K562 (cell line): ENCODE results near the gene B4GALT5. TPM values are rescaled to one million over a fixed set of nuclear protein-coding genes. Genes with fewer than 3 reads are reported as not detected.
A peak's percentile ranks its signal among the peaks of the same experiment; 100 is the strongest.

Experiments used
- ATAC-seq: fragments of 200-7000 bp; cut with Tn5 transposase; 3 replicates; pipeline ENCODE4 v1.9.1; 2020; ENCODE audit warnings: moderate library complexity
- BruUV-seq: library from RNA; stranded (reverse); fragments of 400-500 nt; replicated peaks from 2 replicates; lab custom pipeline; 2021; lab: Mats Ljungman, UMichigan
- CTCF ChIA-PET: fragments of 300-600 bp; formaldehyde crosslinking; extraction: SDS; loops from one replicate; lab custom pipeline; 2021; ENCODE audit warnings: low intra/inter-chr PET ratio; lab: Yijun Ruan, JAX
- POLR2A ChIA-PET: fragments of 300-600, 350-650 bp; sonication (Branson Sonifier 250); formaldehyde crosslinking; extraction: SDS; loops from one replicate; lab custom pipeline; 2021; ENCODE audit warnings: antibody characterized with exemption, inconsistent platforms; lab: Yijun Ruan, JAX
- DNase-seq, 4 experiments: peaks; one replicate each; pipeline versions ENCODE4 v3.0.0 to v3.0.0-alpha.2; 2011 to 2018; ENCODE audit warnings: low spot score in 3 of 4, mixed read lengths in 3 of 4; ENCODE audit errors: extremely low read depth in 1 of 4
- FAIRE-seq: peaks from 2 replicates; lab custom pipeline; 2011; peaks lifted over from hg19 to GRCh38; lab: Jason Lieb, UNC
- H2AFZ ChIP-seq: 2 replicates; pipeline ENCODE4 v1.6.0; 2011; ENCODE audit warnings: low read depth, low read length, control low read depth, inconsistent platforms
- H3K27ac ChIP-seq: fragments of 200-600 bp; 3 replicates; pipeline ENCODE4 v1.8.0; 2011; ENCODE audit warnings: low read depth, mild to moderate bottlenecking, control low read depth, inconsistent platforms, low read length, moderate library complexity, mixed read lengths; ENCODE audit errors: extremely low read depth
- H3K27me3 ChIP-seq, 2 experiments: fragments of 300-600 bp in 1 of 2; 2 replicates in 1 of 2; 3 replicates in 1 of 2; pipeline versions ENCODE4 v1.6.0 to v1.8.0; 2011; ENCODE audit warnings: inconsistent platforms in 2 of 2, low read length in 2 of 2, mild to moderate bottlenecking in 1 of 2, mixed read lengths in 1 of 2, moderate library complexity in 1 of 2; ENCODE audit not compliant: control insufficient read depth in 2 of 2, insufficient read depth in 2 of 2
- H3K36me3 ChIP-seq: fragments of 300-600 bp; 3 replicates; pipeline ENCODE4 v1.8.0; 2011; ENCODE audit warnings: mild to moderate bottlenecking, low read length, inconsistent platforms; ENCODE audit not compliant: control insufficient read depth, insufficient read depth
- H3K4me1 ChIP-seq, 2 experiments: fragments of 200-600 bp in 1 of 2; replicated peaks in 1 of 2; 2 replicates in 1 of 2; 3 replicates in 1 of 2; pipeline versions ENCODE4 v1.5.1 to v1.8.0; 2011; ENCODE audit warnings: inconsistent platforms in 2 of 2, low read length in 2 of 2, mild to moderate bottlenecking in 1 of 2, mixed read lengths in 1 of 2, moderate library complexity in 1 of 2; ENCODE audit not compliant: control insufficient read depth in 2 of 2, insufficient read depth in 2 of 2
- H3K4me2 ChIP-seq: 2 replicates; pipeline ENCODE4 v1.6.1; 2011; ENCODE audit warnings: low read length, control low read depth, inconsistent platforms, mixed read lengths; ENCODE audit not compliant: insufficient read depth
- H3K4me3 ChIP-seq: fragments of 200-600 bp; sonication (generic), shearing (Covaris generic); 2 replicates; pipeline ENCODE4 v1.5.1; 2016; ENCODE audit warnings: control low read depth, inconsistent platforms
- H3K79me2 ChIP-seq: fragments of 200-600 bp; 3 replicates; pipeline ENCODE4 v1.8.0; 2011; ENCODE audit warnings: low read length, inconsistent platforms; ENCODE audit not compliant: control insufficient read depth, insufficient read depth
- H3K9ac ChIP-seq, 2 experiments: 2 replicates each; pipeline versions ENCODE4 v1.6.0 to v1.6.1; 2011; ENCODE audit warnings: low read depth in 2 of 2, low read length in 2 of 2, control low read depth in 1 of 2, inconsistent platforms in 1 of 2, mild to moderate bottlenecking in 1 of 2, mixed read lengths in 1 of 2; ENCODE audit not compliant: insufficient read depth in 1 of 2
- H3K9me1 ChIP-seq: one replicate; pipeline ENCODE4 v1.6.0; 2011; ENCODE audit warnings: inconsistent platforms, mild to moderate bottlenecking, low read length, moderate library complexity; ENCODE audit not compliant: control insufficient read depth, insufficient read depth
- H3K9me3 ChIP-seq: replicated peaks from 2 replicates; pipeline ENCODE4 v1.5.1; 2011; ENCODE audit warnings: low read depth, low read length, inconsistent platforms; ENCODE audit not compliant: control insufficient read depth, insufficient read depth
- H4K20me1 ChIP-seq: replicated peaks from 2 replicates; pipeline ENCODE4 v1.6.1; 2011; ENCODE audit warnings: low read length, inconsistent platforms, mixed read lengths; ENCODE audit not compliant: control insufficient read depth, insufficient read depth
- CEBPB ChIP-seq: fragments of 450-650 bp; IDR thresholded peaks from 2 replicates; pipeline ENCODE4 v1.6.1; 2016; ENCODE audit warnings: missing genetic modification characterization, missing compliant biosample characterization
- CEBPG ChIP-seq, 3 experiments: fragments of 200-800 bp in 1 of 3; sonication (Bioruptor generic) in 1 of 3; sonication (generic) in 1 of 3; formaldehyde crosslinking in 1 of 3; IDR thresholded peaks in 2 of 3; conservative IDR thresholded peaks in 1 of 3; 2 replicates each; pipeline versions ENCODE4 v1.6.1 to v1.8.0; 2016 to 2022; ENCODE audit warnings: missing compliant biosample characterization in 2 of 3, missing genetic modification characterization in 2 of 3, mild to moderate bottlenecking in 1 of 3, missing genetic modification reagents in 1 of 3
- FOXO4 ChIP-seq: fragments of 450-650 bp; formaldehyde crosslinking; IDR thresholded peaks from 2 replicates; pipeline ENCODE4 v1.4.0; 2020; ENCODE audit warnings: mild to moderate bottlenecking, moderate library complexity
- IRF1 ChIP-seq: sonication (generic); formaldehyde crosslinking; IDR thresholded peaks from 2 replicates; pipeline ENCODE4 v1.8.0; 2022; ENCODE audit warnings: missing genetic modification reagents, mild to moderate bottlenecking, borderline replicate concordance
- LCOR ChIP-seq: sonication (generic); formaldehyde crosslinking; IDR thresholded peaks from 2 replicates; pipeline ENCODE4 v1.8.0; 2022; ENCODE audit warnings: mild to moderate bottlenecking, missing genetic modification reagents
- PURB ChIP-seq: sonication (generic); formaldehyde crosslinking; IDR thresholded peaks from 2 replicates; pipeline ENCODE4 v1.9.0; 2021; ENCODE audit warnings: low read depth, mild to moderate bottlenecking, missing genetic modification reagents
- RBM39 ChIP-seq: fragments of 200-400 bp; formaldehyde crosslinking; optimal IDR thresholded peaks from 2 replicates; pipeline ENCODE3; 2018; ENCODE audit warnings: low read depth, low read length
- RNF2 ChIP-seq: sonication (generic); IDR thresholded peaks from 2 replicates; pipeline ENCODE4 v1.6.1; 2016
- U2AF2 ChIP-seq: fragments of 200-400 bp; formaldehyde crosslinking; optimal IDR thresholded peaks from 2 replicates; pipeline ENCODE3; 2017; ENCODE audit warnings: low read depth, mild to moderate bottlenecking, low read length
- ZNF12 ChIP-seq: sonication (generic); formaldehyde crosslinking; IDR thresholded peaks from 2 replicates; pipeline ENCODE4 v1.4.0; 2020; ENCODE audit warnings: mild to moderate bottlenecking, missing genetic modification reagents
- ZNF583 ChIP-seq: fragments of 250-450 bp; sonication (Bioruptor Pico); IDR thresholded peaks from 2 replicates; pipeline ENCODE4 v1.4.0; 2020
- WGBS: fragments of 100-300 bp; shearing (Covaris generic); methylation state at CpG from one replicate; pipeline ENCODE4 v1.1.6; 2016; ENCODE audit warnings: low coverage, mixed read lengths; ENCODE audit not compliant: insufficient coverage; ENCODE audit errors: missing lambda C conversion rate; 5-methylcytosine and 5-hydroxymethylcytosine counted together
- in situ Hi-C: fragments of 300-500 bp; cut with MboI; formaldehyde crosslinking; loops from 4 replicates; pipeline ENCODE4 v1.15.0; 2018; ENCODE audit warnings: inconsistent platforms, mixed read lengths
- intact Hi-C: fragments of 100-400 bp; cut with micrococcal nuclease; formaldehyde crosslinking; loops from 2 replicates; pipeline ENCODE4 v1.14.2; 2022
- polyA plus RNA-seq, 8 experiments: library from polyadenylated mRNA; depleted of rRNA in 4 of 8; stranded (reverse) in 5 of 8; unstranded in 3 of 8; fragments of >200 nt; fragmentation: Nextera tagmentation in 2 of 8; fragmentation: Illumina TruSeq in 1 of 8; extraction: Ambion mirVana in 2 of 8; extraction: Trizol in 1 of 8; gene quantifications; 2 replicates each; pipeline versions ENCODE4 v1.2.1 to v1.2.3, GENCODE V29; 2011 to 2014; ENCODE audit warnings: inconsistent platforms in 1 of 8, missing spikeins in 1 of 8
- total RNA-seq, 7 experiments: library from RNA; depleted of rRNA in 6 of 7; stranded (reverse); fragments of >200 nt in 6 of 7; fragmentation: Illumina TruSeq in 2 of 7; extraction: Trizol in 2 of 7; gene quantifications; 2 replicates each; pipeline versions ENCODE4 v1.2.1 to v1.2.3, GENCODE V29; 2011 to 2021; ENCODE audit warnings: low replicate concordance in 1 of 7

Gene B4GALT5
- total and polyA plus RNA-seq, 9 of the 15 experiments (the other 6 are each of a cell fraction or from before 2014, with no cell fraction given): 8.5 to 32.6 (median 23.4) TPM

GRCh38 chr20:49740807-49741206 is 27.1 kb upstream of the B4GALT5 start:
- TF ChIP-seq ZNF583 (CRISPR knock-in tag) (no peak), CEBPG (CRISPR knock-in tag; IDR thresholded peaks at IDR 0.05) (peak; percentile 35; the same call in 1 of the 2 replicates), CEBPG (tag; conservative IDR thresholded peaks at IDR 0.05 in 1 of 2, IDR thresholded peaks at IDR 0.05 in 1 of 2) (peak in 1 of 2 experiments; percentile 25; a peak in 1 of 4 replicates), CEBPB (tag) (peak; percentile 72), ZNF12 (CRISPR knock-in tag) (no peak), PURB (CRISPR knock-in tag) (no peak)
- H3K4me1 ChIP-seq: peaks cover 2 to 6% of the 10 kb centered on the region in 2 experiments; a peak in 3 of 5 replicates
- BruUV-seq: no TSS peak
- H3K27me3 ChIP-seq: no peaks in the 10 kb centered on the region
- FAIRE-seq (no peak), ATAC-seq (no peak), DNase-seq (no peak)
- in situ Hi-C loops (no loop called here), intact Hi-C loops (no loop called here)
- no peaks in the 10 kb centered on the region for H3K36me3 ChIP-seq
- H3K79me2 ChIP-seq: no peaks in the 10 kb centered on the region
- no peak overlapping the region for H3K4me2 ChIP-seq
- POLR2A ChIA-PET: interaction anchor here (1.6 kb wide), 1 partner anchor 30 kb away, joined by 5 read pairs; no protein-coding TSS in a partner anchor
- 56% methylated on average over 5 of the region's 5 CpGs for WGBS
- no peak overlapping the region for H3K9ac ChIP-seq
- H3K27ac ChIP-seq: no peak overlapping the region
- CTCF ChIA-PET: no interaction called here
- H4K20me1 ChIP-seq: no peaks in the 10 kb centered on the region
- H2AFZ ChIP-seq: peak overlapping the region; percentile 47; the same call in 1 of the 2 replicates
- H3K4me3 ChIP-seq: no peak overlapping the region
- no peaks in the 10 kb centered on the region for H3K9me3 ChIP-seq
- H3K9me1 ChIP-seq: no peaks in the 10 kb centered on the region

GRCh38 chr20:49739042-49739441 is 25.4 kb upstream of the B4GALT5 start:
- WGBS: 55% methylated on average over 5 of the region's 6 CpGs
- no peak overlapping the region for H3K4me3 ChIP-seq
- no peaks in the 10 kb centered on the region for H4K20me1 ChIP-seq
- H2AFZ ChIP-seq: no peak overlapping the region
- ChIA-PET CTCF (no interaction called here), POLR2A (no interaction called here)
- no peak for FAIRE-seq
- no peaks in the 10 kb centered on the region for H3K9me3 ChIP-seq
- no peak for DNase-seq
- no peaks in the 10 kb centered on the region for H3K9me1 ChIP-seq
- intact Hi-C loops (no loop called here), in situ Hi-C loops (no loop called here)
- H3K4me1 ChIP-seq: peaks cover 2 to 6% of the 10 kb centered on the region in 2 experiments; a peak in 4 of 5 replicates
- no peaks in the 10 kb centered on the region for H3K36me3 ChIP-seq
- H3K9ac ChIP-seq: peak overlapping the region in 1 of 2 experiments; percentile 72; a peak in 2 of 4 replicates
- H3K4me2 ChIP-seq: no peak overlapping the region
- no peaks in the 10 kb centered on the region for H3K27me3 ChIP-seq
- no peak overlapping the region for H3K27ac ChIP-seq
- BruUV-seq: no TSS peak
- no peak for ATAC-seq
- no peaks in the 10 kb centered on the region for H3K79me2 ChIP-seq
- TF ChIP-seq LCOR (CRISPR knock-in tag) (no peak), RBM39 (no peak), U2AF2 (no peak), IRF1 (CRISPR knock-in tag) (no peak), FOXO4 (CRISPR knock-in tag) (no peak), RNF2 (no peak)
